Measurements from ENCODE around the gene UROC1.

The UROC1 gene

GRCh38 chr3:126509597-126510307, 7.8 kb downstream of the UROC1 start:
- TF ChIP-seq GABPA (IDR thresholded peaks at IDR 0.05; ENCODE audit: low read depth), result no peak
- no peak for TF ChIP-seq POLR2AphosphoS5 (IDR thresholded peaks at IDR 0.05; ENCODE audit: low read depth)
- no peak for TF ChIP-seq SPI1 (IDR thresholded peaks at IDR 0.05; ENCODE audit: borderline replicate concordance, low read depth)
- no peak for TF ChIP-seq CTCF (IDR thresholded peaks at IDR 0.05; ENCODE audit: insufficient read depth, low read length)
- no peak for TF ChIP-seq REST (IDR thresholded peaks at IDR 0.05; ENCODE audit: insufficient replicate concordance, low read depth)
- no peaks in the 10 kb centered on the region for H3K27me3 ChIP-seq (ENCODE audit: insufficient read depth, poor library complexity, severe bottlenecking)
- H3K27ac ChIP-seq (replicated peaks), result no peak overlapping the region
- no peak for DNase-seq (ENCODE audit: low read depth in 1 of 2, low spot score in 1 of 2)
- no peak overlapping the region for H3K4me3 ChIP-seq (replicated peaks; ENCODE audit: insufficient read depth, low read length)

- Histone ChIP-seq H3K27me3 (ENCODE audit: insufficient read depth, poor library complexity, severe bottlenecking) (no peaks in the 10 kb centered on the region), H3K27ac (replicated peaks) (no peak overlapping the region), H3K4me3 (replicated peaks; ENCODE audit: insufficient read depth, low read length) (no peak overlapping the region)
- no peak for DNase-seq (ENCODE audit: low read depth in 1 of 2, low spot score in 1 of 2)
- TF ChIP-seq REST (IDR thresholded peaks at IDR 0.05; ENCODE audit: insufficient replicate concordance, low read depth) (no peak), SPI1 (IDR thresholded peaks at IDR 0.05; ENCODE audit: borderline replicate concordance, low read depth) (no peak), CTCF (IDR thresholded peaks at IDR 0.05; ENCODE audit: insufficient read depth, low read length) (no peak), GABPA (IDR thresholded peaks at IDR 0.05; ENCODE audit: low read depth) (no peak), POLR2AphosphoS5 (IDR thresholded peaks at IDR 0.05; ENCODE audit: low read depth) (no peak)
Observed at GRCh38 chr3:126508564-126508964, 9.0 kb downstream of the UROC1 start.

GRCh38 chr3:126507886-126508285, 9.7 kb downstream of the UROC1 start:
- no peak for DNase-seq (ENCODE audit: low read depth in 1 of 2, low spot score in 1 of 2)
- Histone ChIP-seq H3K4me3 (replicated peaks; ENCODE audit: insufficient read depth, low read length) (no peak overlapping the region), H3K27ac (replicated peaks) (no peak overlapping the region), H3K27me3 (ENCODE audit: insufficient read depth, poor library complexity, severe bottlenecking) (no peaks in the 10 kb centered on the region)
- TF ChIP-seq POLR2AphosphoS5 (IDR thresholded peaks at IDR 0.05; ENCODE audit: low read depth), result no peak
- TF ChIP-seq REST (IDR thresholded peaks at IDR 0.05; ENCODE audit: insufficient replicate concordance, low read depth), result no peak
- no peak for TF ChIP-seq SPI1 (IDR thresholded peaks at IDR 0.05; ENCODE audit: borderline replicate concordance, low read depth)
- no peak for TF ChIP-seq CTCF (IDR thresholded peaks at IDR 0.05; ENCODE audit: insufficient read depth, low read length)
- TF ChIP-seq GABPA (IDR thresholded peaks at IDR 0.05; ENCODE audit: low read depth), result no peak

All from HL-60 (cell line).